Prostate gland (tissue), 2 donors: ENCODE data around the gene FAM236B.
"Not testable (repeated sequence)": the region's sequence is repeated elsewhere in the genome, so short reads cannot be mapped to it uniquely, and the experiment has no call there.

Experiments used
- POLR2A ChIP-seq: fragments of 450-650 bp; IDR thresholded peaks from one replicate; pipeline ENCODE4 v1.6.1; 2016; ENCODE audit warnings: antibody characterized with exemption, mild to moderate bottlenecking
- TF ChIP-seq, protein P1 (sequence below), 4 experiments: fragments of 200-600 bp in 2 of 4; fragments of 450-650 bp in 2 of 4; sonication (generic) in 2 of 4; IDR thresholded peaks; 1 replicate in 3 of 4; 2 replicates in 1 of 4; pipeline ENCODE4 v1.5.1; 2016 to 2019; ENCODE audit warnings: antibody characterized with exemption in 4 of 4, mild to moderate bottlenecking in 2 of 4, moderate library complexity in 2 of 4

DNA sequence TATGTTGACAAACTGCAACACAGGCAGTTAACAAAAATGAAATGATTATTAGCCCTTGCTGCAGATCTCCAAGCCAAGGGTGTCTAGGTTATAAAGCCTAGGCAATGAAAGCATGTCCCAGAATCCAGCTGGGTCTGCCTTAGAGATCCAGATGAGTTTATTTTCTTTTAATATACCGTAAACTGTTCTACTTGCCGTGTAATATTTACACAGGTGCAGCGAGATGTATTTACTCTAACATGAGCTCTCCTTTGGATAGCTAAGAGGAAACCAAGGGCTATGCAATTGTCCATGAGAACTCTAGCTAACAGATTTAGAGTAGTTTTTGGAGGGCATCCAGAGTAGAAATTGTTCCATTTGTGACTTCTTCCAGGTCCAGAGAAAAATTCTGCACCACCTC, 33.9 kb downstream of the FAM236B start:
- TF ChIP-seq, protein P1, sequence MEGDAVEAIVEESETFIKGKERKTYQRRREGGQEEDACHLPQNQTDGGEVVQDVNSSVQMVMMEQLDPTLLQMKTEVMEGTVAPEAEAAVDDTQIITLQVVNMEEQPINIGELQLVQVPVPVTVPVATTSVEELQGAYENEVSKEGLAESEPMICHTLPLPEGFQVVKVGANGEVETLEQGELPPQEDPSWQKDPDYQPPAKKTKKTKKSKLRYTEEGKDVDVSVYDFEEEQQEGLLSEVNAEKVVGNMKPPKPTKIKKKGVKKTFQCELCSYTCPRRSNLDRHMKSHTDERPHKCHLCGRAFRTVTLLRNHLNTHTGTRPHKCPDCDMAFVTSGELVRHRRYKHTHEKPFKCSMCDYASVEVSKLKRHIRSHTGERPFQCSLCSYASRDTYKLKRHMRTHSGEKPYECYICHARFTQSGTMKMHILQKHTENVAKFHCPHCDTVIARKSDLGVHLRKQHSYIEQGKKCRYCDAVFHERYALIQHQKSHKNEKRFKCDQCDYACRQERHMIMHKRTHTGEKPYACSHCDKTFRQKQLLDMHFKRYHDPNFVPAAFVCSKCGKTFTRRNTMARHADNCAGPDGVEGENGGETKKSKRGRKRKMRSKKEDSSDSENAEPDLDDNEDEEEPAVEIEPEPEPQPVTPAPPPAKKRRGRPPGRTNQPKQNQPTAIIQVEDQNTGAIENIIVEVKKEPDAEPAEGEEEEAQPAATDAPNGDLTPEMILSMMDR (IDR thresholded peaks at IDR 0.05) = not testable (repeated sequence)
- not testable (repeated sequence) for TF ChIP-seq POLR2A
